ENCODE measurements around the gene MSLN.
A peak's percentile ranks its signal among the peaks of the same experiment; 100 is the strongest.

The MSLN gene

DNA sequence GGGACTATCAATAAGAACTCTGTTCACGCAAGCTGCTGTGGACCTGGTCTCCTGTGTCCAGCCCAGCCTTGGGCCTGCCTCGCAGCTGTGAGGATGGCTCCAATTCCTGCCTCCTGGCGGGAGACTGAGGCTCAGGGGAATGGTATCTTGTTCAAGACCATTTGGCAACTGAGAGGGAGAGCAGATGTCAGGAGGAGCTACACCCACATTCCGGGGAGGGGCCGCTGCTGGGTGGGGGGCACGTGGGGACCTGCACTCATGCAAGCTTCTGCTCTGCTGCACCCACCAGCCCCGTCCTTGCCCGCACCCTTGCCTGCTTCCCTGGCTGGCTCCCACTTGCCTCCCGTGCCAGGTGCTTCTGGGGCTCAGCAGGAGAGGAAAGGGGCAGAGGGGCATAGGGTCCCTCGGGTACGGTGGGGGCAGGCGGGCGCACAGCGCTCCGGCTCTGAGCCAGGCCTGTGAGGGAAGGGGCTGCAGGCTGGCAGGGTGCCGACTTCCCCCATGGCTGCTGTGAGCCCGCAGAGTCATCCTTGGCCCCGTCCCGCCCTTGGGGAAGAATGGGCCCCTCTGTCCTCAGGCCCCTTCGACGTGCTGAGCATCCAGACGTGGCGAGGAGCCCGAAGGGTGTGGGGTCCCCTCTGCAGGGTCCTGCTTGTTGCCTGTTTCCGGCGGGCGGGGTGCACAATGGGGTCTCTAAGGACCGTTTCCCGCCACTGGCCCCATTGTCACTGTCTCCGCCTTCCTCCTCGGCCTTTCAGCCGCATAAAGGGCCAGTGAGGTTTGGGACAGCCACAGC is 42.9 kb upstream of the MSLN start:
- Histone ChIP-seq H3K36me3 (ENCODE audit: control insufficient read depth, insufficient read depth, low read length) (peaks cover 2% of the 10 kb centered on the region), H3K27me3 (ENCODE audit: control insufficient read depth, insufficient read depth, low read length) (peaks cover 22% of the 10 kb centered on the region), H3K4me1 (ENCODE audit: control insufficient read depth, insufficient read depth, low read length) (peaks cover 30% of the 10 kb centered on the region), H3K9me3 (ENCODE audit: control insufficient read depth, insufficient read depth, low read depth, low read length) (no peaks in the 10 kb centered on the region), H3K27ac (ENCODE audit: low read depth, low read length) (no peak overlapping the region), H3K4me3 (ENCODE audit: low read depth, low read length) (no peak overlapping the region), H3K9ac (ENCODE audit: low read length) (no peak overlapping the region)

DNA sequence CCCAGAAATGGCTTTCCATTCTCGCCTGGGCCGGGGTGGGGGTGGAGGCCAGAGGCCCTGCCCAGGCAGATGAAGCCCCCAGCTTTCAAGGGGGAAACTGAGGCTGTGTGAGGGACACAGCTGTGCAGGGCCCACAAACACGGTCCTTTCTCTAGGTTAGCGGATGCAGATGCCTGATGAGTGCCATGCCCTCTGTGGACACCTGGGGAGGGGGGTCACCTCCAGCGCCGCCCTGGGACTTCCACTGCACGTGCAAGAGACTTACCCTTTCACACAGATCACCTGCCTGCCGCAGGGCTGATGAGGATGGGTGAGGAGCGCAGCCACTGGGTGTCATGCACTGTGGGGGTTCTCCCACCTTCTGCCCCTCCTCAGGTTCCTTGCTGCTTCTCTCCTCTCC is 42.1 kb upstream of the MSLN start:
- no peak overlapping the region for H3K9ac ChIP-seq (ENCODE audit: low read length)
- peaks cover 30% of the 10 kb centered on the region for H3K4me1 ChIP-seq (ENCODE audit: control insufficient read depth, insufficient read depth, low read length)
- peaks cover 6% of the 10 kb centered on the region for H3K36me3 ChIP-seq (ENCODE audit: control insufficient read depth, insufficient read depth, low read length)
- no peak overlapping the region for H3K4me3 ChIP-seq (ENCODE audit: low read depth, low read length)
- H3K27ac ChIP-seq (ENCODE audit: low read depth, low read length): no peak overlapping the region
- H3K9me3 ChIP-seq (ENCODE audit: control insufficient read depth, insufficient read depth, low read depth, low read length): no peaks in the 10 kb centered on the region
- peaks cover 22% of the 10 kb centered on the region for H3K27me3 ChIP-seq (ENCODE audit: control insufficient read depth, insufficient read depth, low read length)

DNA sequence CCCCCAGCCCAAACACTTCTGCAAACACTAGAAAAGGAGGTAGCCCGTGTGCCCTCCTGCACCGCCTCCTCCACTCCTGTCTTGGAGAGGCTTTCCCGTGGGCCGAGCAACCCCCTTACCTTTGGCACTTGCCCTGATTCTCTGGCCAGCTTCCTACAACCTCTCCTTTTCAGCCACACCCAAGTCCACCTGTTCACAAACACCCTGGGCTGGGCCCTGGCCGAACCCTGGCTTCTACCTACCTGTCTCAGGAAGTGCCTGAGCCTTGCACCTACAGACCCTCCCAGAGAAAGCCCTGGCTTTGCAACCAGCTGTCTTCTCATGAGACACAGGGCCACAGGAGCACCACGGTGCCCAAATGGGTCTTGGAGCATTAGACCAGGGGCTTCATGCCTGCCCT is 41.6 kb upstream of the MSLN start:
- no peak overlapping the region for H3K9ac ChIP-seq (ENCODE audit: low read length)

DNA sequence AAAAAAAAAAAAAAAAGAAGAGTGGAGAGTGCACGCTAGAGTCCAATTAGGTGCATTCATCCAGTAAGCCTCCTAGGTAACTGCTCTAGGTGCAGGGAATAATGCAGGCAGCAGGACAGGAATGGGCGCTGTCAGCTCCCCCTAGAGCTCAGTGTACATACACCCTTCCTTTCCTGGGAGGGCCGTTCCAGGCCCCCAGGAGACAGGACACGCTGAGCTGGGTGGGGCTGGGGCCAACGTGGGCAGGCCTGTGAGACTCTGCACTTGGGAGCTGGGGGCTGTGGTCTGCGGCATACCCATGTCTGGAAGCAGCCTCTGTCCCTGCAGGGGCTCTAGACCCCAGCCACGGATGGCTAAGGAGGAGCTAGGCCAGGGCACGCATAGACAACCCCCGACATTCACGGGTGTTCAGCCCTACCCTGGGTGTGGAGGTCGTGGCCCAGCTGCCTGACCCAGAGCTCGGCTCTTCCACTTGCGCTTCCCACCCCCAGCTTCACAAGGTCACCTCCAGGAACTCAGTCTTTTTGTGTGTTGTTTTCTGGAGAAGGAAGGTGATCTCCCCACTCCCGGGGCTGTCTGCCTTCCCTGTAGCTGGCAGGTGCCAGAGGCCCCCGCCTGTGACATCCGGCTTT is 40.6 kb upstream of the MSLN start:
- peak overlapping the region; percentile 87 for H3K9ac ChIP-seq (ENCODE audit: low read length)
- H3K4me3 ChIP-seq (ENCODE audit: low read depth, low read length): peak overlapping the region; percentile 92
- no peak overlapping the region for H3K27ac ChIP-seq (ENCODE audit: low read depth, low read length)
- H3K36me3 ChIP-seq (ENCODE audit: control insufficient read depth, insufficient read depth, low read length): peaks cover 6% of the 10 kb centered on the region
- peaks cover 20% of the 10 kb centered on the region for H3K27me3 ChIP-seq (ENCODE audit: control insufficient read depth, insufficient read depth, low read length)
- H3K4me1 ChIP-seq (ENCODE audit: control insufficient read depth, insufficient read depth, low read length): peaks cover 24% of the 10 kb centered on the region
- H3K9me3 ChIP-seq (ENCODE audit: control insufficient read depth, insufficient read depth, low read depth, low read length): no peaks in the 10 kb centered on the region

More for the DNA sequence above, 41.6 kb upstream of the MSLN start:
- peaks cover 30% of the 10 kb centered on the region for H3K4me1 ChIP-seq (ENCODE audit: control insufficient read depth, insufficient read depth, low read length)
- H3K27ac ChIP-seq (ENCODE audit: low read depth, low read length): no peak overlapping the region
- no peaks in the 10 kb centered on the region for H3K9me3 ChIP-seq (ENCODE audit: control insufficient read depth, insufficient read depth, low read depth, low read length)
- H3K36me3 ChIP-seq (ENCODE audit: control insufficient read depth, insufficient read depth, low read length): peaks cover 6% of the 10 kb centered on the region
- H3K27me3 ChIP-seq (ENCODE audit: control insufficient read depth, insufficient read depth, low read length): peaks cover 20% of the 10 kb centered on the region
- no peak overlapping the region for H3K4me3 ChIP-seq (ENCODE audit: low read depth, low read length)

DNA sequence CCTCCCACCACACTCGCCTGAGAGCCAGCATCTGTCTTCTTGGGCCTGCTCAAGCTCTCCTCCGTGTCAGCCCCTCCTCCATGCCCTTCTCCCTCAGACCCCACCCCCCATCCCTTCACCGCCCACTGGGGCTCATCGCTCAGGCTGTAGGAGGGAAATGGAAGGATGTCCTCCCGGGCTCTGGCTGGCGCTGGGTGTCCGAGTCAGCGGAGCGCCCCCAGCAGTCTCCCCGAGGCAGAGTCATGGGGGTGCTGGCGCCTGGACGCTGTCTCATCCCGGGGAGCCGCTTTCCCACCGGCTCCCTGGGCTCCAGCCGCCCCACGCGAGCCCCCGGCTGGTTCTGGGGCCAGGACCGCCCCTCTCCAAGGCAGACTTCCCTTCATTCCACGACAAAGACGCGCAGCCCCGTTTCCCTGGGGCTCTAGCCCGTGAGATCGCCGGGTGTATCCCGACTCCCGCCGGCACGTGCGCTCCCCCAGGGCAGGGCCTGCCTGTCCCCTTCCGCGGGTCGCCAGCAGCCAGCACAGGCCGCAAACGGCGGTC is 40.0 kb upstream of the MSLN start:
- Histone ChIP-seq H3K9me3 (ENCODE audit: control insufficient read depth, insufficient read depth, low read depth, low read length) (no peaks in the 10 kb centered on the region), H3K27ac (ENCODE audit: low read depth, low read length) (peak overlapping the region; percentile 89; the same call in 1 of the 2 replicates), H3K27me3 (ENCODE audit: control insufficient read depth, insufficient read depth, low read length) (peaks cover 18% of the 10 kb centered on the region), H3K36me3 (ENCODE audit: control insufficient read depth, insufficient read depth, low read length) (peaks cover 6% of the 10 kb centered on the region), H3K4me1 (ENCODE audit: control insufficient read depth, insufficient read depth, low read length) (peaks cover 24% of the 10 kb centered on the region), H3K4me3 (ENCODE audit: low read depth, low read length) (peak overlapping the region; percentile 92), H3K9ac (ENCODE audit: low read length) (peak overlapping the region; percentile 87)

DNA sequence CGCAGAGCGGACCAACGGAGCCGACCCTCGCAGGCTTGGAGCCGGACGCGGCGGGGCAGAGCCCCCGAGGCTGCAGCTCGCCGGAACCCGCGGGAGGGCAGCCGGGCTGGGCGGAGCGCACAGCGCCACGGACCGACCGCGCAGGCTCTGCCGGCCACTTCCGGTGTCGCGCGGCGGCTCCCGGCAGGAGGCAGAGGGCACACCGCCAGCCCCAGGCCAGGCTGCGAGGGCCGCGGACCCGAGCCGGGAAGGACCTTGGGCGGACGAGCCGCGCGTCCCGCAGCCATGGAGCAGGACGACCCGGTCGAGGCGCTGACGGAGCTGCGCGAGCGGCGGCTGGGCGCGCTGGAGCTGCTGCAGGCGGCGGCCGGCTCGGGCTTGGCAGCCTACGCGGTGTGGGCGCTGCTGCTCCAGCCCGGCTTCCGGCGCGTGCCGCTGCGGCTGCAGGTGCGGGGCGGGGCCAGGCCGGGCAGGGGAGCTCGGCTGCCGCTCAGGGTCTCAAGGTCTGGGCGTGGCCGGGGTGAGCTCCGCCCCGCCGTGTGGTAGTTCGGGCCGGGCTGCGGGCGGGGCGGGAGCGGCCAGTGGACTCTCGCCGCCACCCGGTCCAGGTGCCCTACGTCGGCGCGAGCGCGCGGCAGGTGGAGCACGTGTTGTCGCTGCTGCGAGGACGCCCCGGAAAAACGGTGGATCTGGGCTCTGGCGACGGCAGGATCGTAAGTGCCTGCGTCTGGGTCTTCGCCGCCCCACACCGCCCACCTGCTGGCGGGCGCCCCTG is 39.4 kb upstream of the MSLN start, which contains the start of gene ANTKMT:
Gene ANTKMT, plus strand, starts transcription at position 157 of the 775 bp plus-strand sequence. Its CDS starts 129 bp downstream, at position 286.
- Histone ChIP-seq H3K36me3 (ENCODE audit: control insufficient read depth, insufficient read depth, low read length) (peaks cover 6% of the 10 kb centered on the region), H3K9me3 (ENCODE audit: control insufficient read depth, insufficient read depth, low read depth, low read length) (no peaks in the 10 kb centered on the region), H3K27me3 (ENCODE audit: control insufficient read depth, insufficient read depth, low read length) (peaks cover 18% of the 10 kb centered on the region), H3K4me1 (ENCODE audit: control insufficient read depth, insufficient read depth, low read length) (peaks cover 18% of the 10 kb centered on the region), H3K9ac (ENCODE audit: low read length) (peak within 1 kb of the TSS; percentile 87), H3K4me3 (ENCODE audit: low read depth, low read length) (peak within 1 kb of the TSS; percentile 92), H3K27ac (ENCODE audit: low read depth, low read length) (peak within 1 kb of the TSS; percentile 89; the same call in 1 of the 2 replicates)

DNA sequence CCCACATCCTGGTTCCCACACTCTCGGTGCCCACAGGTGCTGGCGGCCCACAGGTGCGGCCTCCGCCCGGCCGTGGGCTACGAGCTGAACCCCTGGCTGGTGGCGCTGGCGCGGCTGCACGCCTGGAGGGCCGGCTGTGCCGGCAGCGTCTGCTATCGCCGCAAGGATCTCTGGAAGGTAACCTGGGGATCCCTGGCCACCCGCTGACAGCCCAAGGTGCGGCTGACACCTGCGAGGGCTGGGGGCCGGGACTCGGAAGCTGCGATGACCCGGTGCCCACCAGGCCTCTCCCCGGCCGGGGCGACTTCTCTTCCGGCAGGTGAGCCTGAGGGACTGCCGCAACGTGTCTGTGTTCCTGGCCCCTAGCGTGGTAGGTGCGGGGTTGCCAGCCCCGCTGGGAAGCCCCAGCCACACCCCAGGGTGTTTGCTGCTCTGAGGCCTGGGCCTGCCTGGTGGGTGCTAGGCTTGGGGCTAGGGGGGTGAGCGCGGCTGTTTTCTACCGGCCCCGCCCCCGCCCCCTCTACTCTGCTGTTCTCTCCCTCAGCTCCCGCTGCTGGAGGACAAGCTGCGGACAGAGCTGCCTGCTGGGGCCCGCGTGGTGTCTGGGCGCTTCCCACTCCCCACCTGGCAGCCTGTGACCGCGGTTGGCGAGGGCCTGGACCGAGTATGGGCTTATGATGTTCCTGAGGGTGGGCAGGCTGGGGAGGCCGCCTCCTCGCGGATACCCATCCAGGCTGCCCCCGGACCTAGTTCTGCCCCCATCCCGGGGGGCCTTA is 38.6 kb upstream of the MSLN start:
- H3K9me3 ChIP-seq (ENCODE audit: control insufficient read depth, insufficient read depth, low read depth, low read length): no peaks in the 10 kb centered on the region
- no peak overlapping the region for H3K9ac ChIP-seq (ENCODE audit: low read length)
- peak overlapping the region; percentile 92 for H3K4me3 ChIP-seq (ENCODE audit: low read depth, low read length)
- no peak overlapping the region for H3K27ac ChIP-seq (ENCODE audit: low read depth, low read length)
- H3K27me3 ChIP-seq (ENCODE audit: control insufficient read depth, insufficient read depth, low read length): peaks cover 18% of the 10 kb centered on the region
- H3K36me3 ChIP-seq (ENCODE audit: control insufficient read depth, insufficient read depth, low read length): peaks cover 6% of the 10 kb centered on the region
- peaks cover 11% of the 10 kb centered on the region for H3K4me1 ChIP-seq (ENCODE audit: control insufficient read depth, insufficient read depth, low read length)

DNA sequence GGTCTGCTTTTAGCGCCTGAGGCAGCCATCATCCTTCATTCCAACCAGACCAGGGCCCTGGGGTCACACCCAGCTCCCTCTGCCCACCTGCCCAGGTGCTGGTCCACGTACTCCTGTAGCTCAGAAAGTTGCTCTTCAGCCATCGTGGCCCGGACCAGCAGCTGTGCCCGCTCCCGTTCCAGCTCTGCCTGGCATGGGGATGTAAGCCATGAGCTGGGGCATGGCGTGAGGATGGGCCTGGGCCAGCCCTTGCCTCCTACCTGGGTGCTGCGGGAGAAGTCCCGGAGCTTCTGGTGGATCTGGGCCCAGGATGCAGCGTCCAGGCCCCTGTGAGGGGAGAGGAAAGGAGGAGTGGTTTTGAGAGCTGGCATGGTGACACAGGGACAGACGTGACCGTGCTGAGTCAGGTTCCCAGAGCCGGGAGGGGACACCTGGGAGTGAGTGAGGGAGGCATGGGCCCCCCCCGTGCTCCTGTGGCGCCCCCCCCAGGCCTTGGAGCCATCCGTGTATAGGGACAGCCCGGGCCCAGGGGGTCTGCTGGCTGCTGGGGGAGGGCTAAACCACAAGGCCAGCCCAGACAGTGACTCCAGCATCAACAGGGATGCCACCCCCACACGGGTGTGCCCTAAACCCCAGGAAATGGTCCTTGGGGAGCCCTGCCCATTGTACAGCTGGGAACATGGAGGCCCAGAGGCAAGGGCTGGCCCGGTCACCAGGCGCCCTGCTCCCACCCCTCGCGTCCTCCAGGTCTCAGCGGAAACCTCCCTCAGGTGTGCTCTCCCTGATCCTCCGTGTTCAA is 37.5 kb upstream of the MSLN start:
- Histone ChIP-seq H3K9me3 (ENCODE audit: control insufficient read depth, insufficient read depth, low read depth, low read length) (no peaks in the 10 kb centered on the region), H3K4me3 (ENCODE audit: low read depth, low read length) (no peak overlapping the region), H3K4me1 (ENCODE audit: control insufficient read depth, insufficient read depth, low read length) (peaks cover 11% of the 10 kb centered on the region), H3K9ac (ENCODE audit: low read length) (no peak overlapping the region), H3K36me3 (ENCODE audit: control insufficient read depth, insufficient read depth, low read length) (peaks cover 6% of the 10 kb centered on the region), H3K27me3 (ENCODE audit: control insufficient read depth, insufficient read depth, low read length) (peaks cover 22% of the 10 kb centered on the region), H3K27ac (ENCODE audit: low read depth, low read length) (no peak overlapping the region)

DNA sequence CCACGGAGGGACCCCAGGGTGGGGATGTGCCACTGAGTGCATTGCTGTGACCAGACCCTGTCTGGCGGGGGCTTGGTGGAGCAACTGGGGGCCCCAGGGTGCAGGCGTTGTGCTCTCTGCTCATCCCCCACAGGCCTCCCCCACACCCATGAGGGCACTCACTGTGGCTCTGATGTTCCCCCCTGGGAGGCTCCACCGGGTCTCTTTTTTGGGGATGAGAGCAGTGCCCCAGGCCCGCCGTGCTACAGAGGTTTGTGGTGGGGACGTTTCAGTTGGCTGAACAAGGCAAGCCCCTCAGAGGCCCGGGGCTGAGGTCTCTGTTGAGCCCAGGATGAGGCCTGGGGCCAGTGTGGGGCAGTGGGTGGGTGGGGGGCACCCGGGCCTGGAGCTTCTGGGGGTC is 36.8 kb upstream of the MSLN start:
- H3K9ac ChIP-seq (ENCODE audit: low read length): no peak overlapping the region
- H3K27me3 ChIP-seq (ENCODE audit: control insufficient read depth, insufficient read depth, low read length): peaks cover 22% of the 10 kb centered on the region
- no peak overlapping the region for H3K27ac ChIP-seq (ENCODE audit: low read depth, low read length)
- H3K9me3 ChIP-seq (ENCODE audit: control insufficient read depth, insufficient read depth, low read depth, low read length): no peaks in the 10 kb centered on the region
- no peak overlapping the region for H3K4me3 ChIP-seq (ENCODE audit: low read depth, low read length)
- H3K4me1 ChIP-seq (ENCODE audit: control insufficient read depth, insufficient read depth, low read length): peaks cover 14% of the 10 kb centered on the region
- H3K36me3 ChIP-seq (ENCODE audit: control insufficient read depth, insufficient read depth, low read length): peaks cover 6% of the 10 kb centered on the region
